ENCODE data around the gene PEAK1.
A peak's percentile ranks its signal among the peaks of the same experiment; 100 is the strongest.

Gene PEAK1

GRCh38 chr15:77350792-77351191, 69.1 kb downstream of the PEAK1 start:
- no peak for DNase-seq (ENCODE audit: low read depth)
- H3K4me3 ChIP-seq (replicated peaks; ENCODE audit: low read depth, low read length) = no peak overlapping the region
- TF ChIP-seq, protein P1, sequence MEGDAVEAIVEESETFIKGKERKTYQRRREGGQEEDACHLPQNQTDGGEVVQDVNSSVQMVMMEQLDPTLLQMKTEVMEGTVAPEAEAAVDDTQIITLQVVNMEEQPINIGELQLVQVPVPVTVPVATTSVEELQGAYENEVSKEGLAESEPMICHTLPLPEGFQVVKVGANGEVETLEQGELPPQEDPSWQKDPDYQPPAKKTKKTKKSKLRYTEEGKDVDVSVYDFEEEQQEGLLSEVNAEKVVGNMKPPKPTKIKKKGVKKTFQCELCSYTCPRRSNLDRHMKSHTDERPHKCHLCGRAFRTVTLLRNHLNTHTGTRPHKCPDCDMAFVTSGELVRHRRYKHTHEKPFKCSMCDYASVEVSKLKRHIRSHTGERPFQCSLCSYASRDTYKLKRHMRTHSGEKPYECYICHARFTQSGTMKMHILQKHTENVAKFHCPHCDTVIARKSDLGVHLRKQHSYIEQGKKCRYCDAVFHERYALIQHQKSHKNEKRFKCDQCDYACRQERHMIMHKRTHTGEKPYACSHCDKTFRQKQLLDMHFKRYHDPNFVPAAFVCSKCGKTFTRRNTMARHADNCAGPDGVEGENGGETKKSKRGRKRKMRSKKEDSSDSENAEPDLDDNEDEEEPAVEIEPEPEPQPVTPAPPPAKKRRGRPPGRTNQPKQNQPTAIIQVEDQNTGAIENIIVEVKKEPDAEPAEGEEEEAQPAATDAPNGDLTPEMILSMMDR (IDR thresholded peaks at IDR 0.05; ENCODE audit: low read length, missing control alignments) = no peak

- DNase-seq (ENCODE audit: low read depth) = no peak
- H3K4me3 ChIP-seq (replicated peaks; ENCODE audit: low read depth, low read length) = no peak overlapping the region
- TF ChIP-seq, protein P1 (IDR thresholded peaks at IDR 0.05; ENCODE audit: low read length, missing control alignments) = no peak
These were observed 70.2 kb downstream of the PEAK1 start for GRCh38 chr15:77349666-77350065.

DNA sequence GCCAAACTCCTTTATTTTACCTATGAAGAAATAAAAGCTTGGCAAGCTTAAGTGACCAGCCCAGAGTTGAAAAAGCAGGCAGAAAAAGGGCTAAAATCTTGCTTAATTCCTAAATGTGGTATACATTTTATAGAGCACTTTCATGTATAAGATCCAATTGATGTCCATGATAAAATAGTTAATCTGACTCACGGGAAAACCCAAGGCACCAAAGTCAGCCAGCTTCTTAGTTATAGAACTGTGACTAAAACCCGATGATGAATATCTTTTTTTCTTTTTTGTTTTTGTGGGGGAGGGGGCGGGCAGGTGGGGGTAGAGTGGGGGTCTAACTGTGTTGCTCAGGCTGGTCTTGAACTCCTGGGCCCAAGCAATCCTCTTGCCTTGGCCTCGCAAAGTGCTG, 71.4 kb downstream of the PEAK1 start:
- no peak overlapping the region for H3K4me3 ChIP-seq (replicated peaks; ENCODE audit: low read depth, low read length)
- TF ChIP-seq, protein P1 (IDR thresholded peaks at IDR 0.05; ENCODE audit: low read length, missing control alignments) = no peak
- no peak for DNase-seq (ENCODE audit: low read depth)

GRCh38 chr15:77347197-77347596, 72.7 kb downstream of the PEAK1 start:
- peak; percentile 26 for DNase-seq (ENCODE audit: low read depth)
- no peak overlapping the region for H3K4me3 ChIP-seq (replicated peaks; ENCODE audit: low read depth, low read length)
- TF ChIP-seq, protein P1 (IDR thresholded peaks at IDR 0.05; ENCODE audit: low read length, missing control alignments) = no peak

DNA sequence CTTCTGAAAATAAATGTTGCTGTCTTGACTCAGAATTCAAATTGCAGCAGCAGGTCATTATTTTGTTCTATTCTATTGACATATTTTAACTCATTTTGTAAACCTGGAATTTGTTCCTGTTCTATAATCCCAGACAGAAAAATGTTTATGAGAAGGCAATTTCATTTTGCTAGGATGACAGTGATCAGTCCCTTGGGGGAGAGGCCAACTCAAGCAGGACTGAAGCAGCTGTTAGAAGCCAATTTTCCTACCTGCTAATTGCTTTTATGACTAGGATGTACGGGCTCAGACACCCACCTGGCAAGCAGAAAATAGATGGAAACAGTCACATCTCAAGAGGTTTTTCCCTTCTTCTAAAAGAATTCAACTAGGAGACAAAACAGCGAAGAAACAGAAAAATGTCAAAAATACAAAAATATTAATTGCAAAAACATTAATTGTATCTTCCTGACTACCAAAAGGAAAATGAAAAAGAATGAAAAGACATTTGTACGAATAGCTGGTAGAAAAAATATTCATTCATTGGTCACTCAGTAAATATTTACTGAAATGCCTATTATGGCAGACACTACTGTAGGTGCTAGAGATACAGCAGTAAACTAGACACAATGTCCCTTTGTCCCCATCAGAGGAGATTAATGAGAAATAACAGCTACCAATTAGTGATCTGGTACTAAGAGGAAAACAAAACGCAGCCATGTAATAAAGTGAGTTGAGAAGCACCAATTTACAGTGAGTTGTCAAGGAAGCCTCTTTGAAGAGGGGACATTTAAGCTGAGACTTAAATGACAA, 73.5 kb downstream of the PEAK1 start:
- TF ChIP-seq, protein P1 (IDR thresholded peaks at IDR 0.05; ENCODE audit: low read length, missing control alignments) = no peak
- DNase-seq (ENCODE audit: low read depth) = no peak
- H3K4me3 ChIP-seq (replicated peaks; ENCODE audit: low read depth, low read length) = no peak overlapping the region

DNA sequence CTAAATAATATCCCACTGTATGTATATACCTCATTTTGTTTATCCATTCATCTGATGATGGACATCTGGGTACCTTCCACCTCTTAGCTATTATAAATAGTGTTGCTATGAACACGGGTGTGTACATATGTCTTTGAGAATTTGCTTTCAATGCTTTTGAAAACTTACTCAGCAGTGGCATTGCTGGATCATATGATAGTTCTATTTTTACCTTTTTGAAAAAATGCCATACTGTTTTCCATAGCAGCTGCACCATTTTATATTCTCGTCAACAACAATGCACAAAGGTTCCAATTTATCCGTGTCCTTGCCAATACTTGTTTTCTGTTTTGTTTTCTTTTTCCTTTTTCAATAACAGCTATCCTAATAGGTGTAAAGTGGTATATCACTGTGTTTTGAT, 77.1 kb downstream of the PEAK1 start:
- TF ChIP-seq, protein P1 (IDR thresholded peaks at IDR 0.05; ENCODE audit: low read length, missing control alignments) = no peak
- DNase-seq (ENCODE audit: low read depth) = no peak
- H3K4me3 ChIP-seq (replicated peaks; ENCODE audit: low read depth, low read length) = no peak overlapping the region

DNA sequence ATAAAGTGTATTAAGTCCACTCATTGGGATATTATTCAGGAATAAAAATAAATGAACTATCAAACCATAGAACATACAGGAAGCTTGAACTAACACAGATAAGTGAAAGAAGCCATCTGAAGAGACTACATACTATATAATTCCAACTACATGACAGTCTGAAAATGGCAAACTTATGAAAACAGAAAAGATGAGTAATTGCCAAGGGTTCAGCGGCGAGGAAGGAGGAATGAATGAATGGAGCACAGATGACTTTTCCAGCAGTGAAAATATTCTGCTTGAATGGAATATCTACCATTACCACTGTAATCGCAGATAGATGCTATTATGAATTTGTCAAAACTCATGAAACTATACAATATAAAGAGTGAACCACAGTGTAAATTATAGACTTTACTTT, 79.7 kb downstream of the PEAK1 start:
- DNase-seq (ENCODE audit: low read depth) = no peak
- no peak overlapping the region for H3K4me3 ChIP-seq (replicated peaks; ENCODE audit: low read depth, low read length)
- TF ChIP-seq, protein P1 (IDR thresholded peaks at IDR 0.05; ENCODE audit: low read length, missing control alignments) = no peak
